ENCODE measurements around the gene KLK3.

The KLK3 gene

GRCh38 chr19:50815439-50815838, 39.3 kb upstream of the KLK3 start:
- ATAC-seq (ENCODE audit: low read depth) (no peak), DNase-seq (ENCODE audit: low spot score) (no peak)
- H3K36me3 ChIP-seq (ENCODE audit: low read depth): no peaks in the 10 kb centered on the region
- peaks cover 8% of the 10 kb centered on the region for H3K27me3 ChIP-seq (ENCODE audit: insufficient read depth, poor library complexity, severe bottlenecking)
- no peak overlapping the region for H3K27ac ChIP-seq (ENCODE audit: poor library complexity, severe bottlenecking)
- TF ChIP-seq CTCF (IDR thresholded peaks at IDR 0.05; ENCODE audit: poor library complexity, severe bottlenecking): no peak
- H3K4me1 ChIP-seq (ENCODE audit: insufficient read depth, poor library complexity, severe bottlenecking): no peaks in the 10 kb centered on the region
- H3K4me3 ChIP-seq (ENCODE audit: severe bottlenecking): no peak overlapping the region
- no peaks in the 10 kb centered on the region for H3K9me3 ChIP-seq (ENCODE audit: severe bottlenecking)

- no peaks in the 10 kb centered on the region for H3K36me3 ChIP-seq (ENCODE audit: low read depth)
- no peaks in the 10 kb centered on the region for H3K4me1 ChIP-seq (ENCODE audit: insufficient read depth, poor library complexity, severe bottlenecking)
- H3K27ac ChIP-seq (ENCODE audit: poor library complexity, severe bottlenecking): no peak overlapping the region
- no peaks in the 10 kb centered on the region for H3K9me3 ChIP-seq (ENCODE audit: severe bottlenecking)
- TF ChIP-seq CTCF (IDR thresholded peaks at IDR 0.05; ENCODE audit: poor library complexity, severe bottlenecking): no peak
- H3K4me3 ChIP-seq (ENCODE audit: severe bottlenecking): peak overlapping the region; percentile 34
- DNase-seq (ENCODE audit: low spot score): no peak
- peak; percentile 73 for ATAC-seq (ENCODE audit: low read depth)
- peaks cover 11% of the 10 kb centered on the region for H3K27me3 ChIP-seq (ENCODE audit: insufficient read depth, poor library complexity, severe bottlenecking)
Measured at GRCh38 chr19:50817941-50818858, 36.5 kb upstream of the KLK3 start.

GRCh38 chr19:50818859-50819472, 35.7 kb upstream of the KLK3 start:
- H3K9me3 ChIP-seq (ENCODE audit: severe bottlenecking): no peaks in the 10 kb centered on the region
- H3K27me3 ChIP-seq (ENCODE audit: insufficient read depth, poor library complexity, severe bottlenecking): peaks cover 14% of the 10 kb centered on the region
- no peak overlapping the region for H3K27ac ChIP-seq (ENCODE audit: poor library complexity, severe bottlenecking)
- no peak for TF ChIP-seq CTCF (IDR thresholded peaks at IDR 0.05; ENCODE audit: poor library complexity, severe bottlenecking)
- no peak for DNase-seq (ENCODE audit: low spot score)
- no peaks in the 10 kb centered on the region for H3K36me3 ChIP-seq (ENCODE audit: low read depth)
- no peaks in the 10 kb centered on the region for H3K4me1 ChIP-seq (ENCODE audit: insufficient read depth, poor library complexity, severe bottlenecking)
- no peak for ATAC-seq (ENCODE audit: low read depth)
- no peak overlapping the region for H3K4me3 ChIP-seq (ENCODE audit: severe bottlenecking)

GRCh38 chr19:50819636-50820035, 35.1 kb upstream of the KLK3 start:
- no peak overlapping the region for H3K27ac ChIP-seq (ENCODE audit: poor library complexity, severe bottlenecking)
- no peaks in the 10 kb centered on the region for H3K36me3 ChIP-seq (ENCODE audit: low read depth)
- no peaks in the 10 kb centered on the region for H3K4me1 ChIP-seq (ENCODE audit: insufficient read depth, poor library complexity, severe bottlenecking)
- no peak for ATAC-seq (ENCODE audit: low read depth)
- H3K27me3 ChIP-seq (ENCODE audit: insufficient read depth, poor library complexity, severe bottlenecking): peaks cover 14% of the 10 kb centered on the region
- no peak for DNase-seq (ENCODE audit: low spot score)
- H3K4me3 ChIP-seq (ENCODE audit: severe bottlenecking): no peak overlapping the region
- no peaks in the 10 kb centered on the region for H3K9me3 ChIP-seq (ENCODE audit: severe bottlenecking)
- no peak for TF ChIP-seq CTCF (IDR thresholded peaks at IDR 0.05; ENCODE audit: poor library complexity, severe bottlenecking)
